Measurements from ENCODE around the gene ARHGEF37.

Gene ARHGEF37

DNA sequence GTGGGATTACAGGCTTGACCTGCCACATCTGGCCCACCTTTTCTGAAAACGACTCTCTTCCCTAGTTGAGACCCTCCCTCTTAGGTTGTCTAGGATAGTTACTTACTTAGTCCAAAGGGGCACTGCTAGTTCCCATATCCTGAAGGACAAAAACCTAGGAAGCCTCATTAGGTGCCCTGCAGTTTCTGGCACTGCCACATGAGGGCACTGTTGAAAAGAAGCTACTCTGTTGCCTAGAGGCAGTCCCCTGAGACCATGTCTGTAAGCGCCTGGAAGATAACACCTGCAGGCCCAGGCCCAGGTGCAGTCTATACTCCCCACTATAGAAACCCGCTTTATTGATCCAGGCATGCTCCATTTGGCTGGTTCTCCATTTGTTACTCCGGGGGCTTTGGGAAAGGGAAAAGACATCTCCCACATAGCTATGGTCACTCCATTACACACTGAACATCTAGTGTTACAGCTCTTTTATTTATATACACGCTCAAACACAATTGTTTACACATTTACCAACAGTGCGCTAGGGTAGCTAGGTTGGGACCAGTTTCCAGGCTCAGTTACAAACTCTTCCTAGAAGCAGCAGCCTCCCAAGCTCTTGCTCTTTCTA is 75.4 kb downstream of the ARHGEF37 start:
- DNase-seq (ENCODE audit: insufficient read length, low spot score) = peak; percentile 37
- no peak for FAIRE-seq
- TF ChIP-seq, protein P1, sequence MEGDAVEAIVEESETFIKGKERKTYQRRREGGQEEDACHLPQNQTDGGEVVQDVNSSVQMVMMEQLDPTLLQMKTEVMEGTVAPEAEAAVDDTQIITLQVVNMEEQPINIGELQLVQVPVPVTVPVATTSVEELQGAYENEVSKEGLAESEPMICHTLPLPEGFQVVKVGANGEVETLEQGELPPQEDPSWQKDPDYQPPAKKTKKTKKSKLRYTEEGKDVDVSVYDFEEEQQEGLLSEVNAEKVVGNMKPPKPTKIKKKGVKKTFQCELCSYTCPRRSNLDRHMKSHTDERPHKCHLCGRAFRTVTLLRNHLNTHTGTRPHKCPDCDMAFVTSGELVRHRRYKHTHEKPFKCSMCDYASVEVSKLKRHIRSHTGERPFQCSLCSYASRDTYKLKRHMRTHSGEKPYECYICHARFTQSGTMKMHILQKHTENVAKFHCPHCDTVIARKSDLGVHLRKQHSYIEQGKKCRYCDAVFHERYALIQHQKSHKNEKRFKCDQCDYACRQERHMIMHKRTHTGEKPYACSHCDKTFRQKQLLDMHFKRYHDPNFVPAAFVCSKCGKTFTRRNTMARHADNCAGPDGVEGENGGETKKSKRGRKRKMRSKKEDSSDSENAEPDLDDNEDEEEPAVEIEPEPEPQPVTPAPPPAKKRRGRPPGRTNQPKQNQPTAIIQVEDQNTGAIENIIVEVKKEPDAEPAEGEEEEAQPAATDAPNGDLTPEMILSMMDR (IDR thresholded peaks at IDR 0.05; ENCODE audit: insufficient read depth, missing control alignments) = peak; percentile 61

DNA sequence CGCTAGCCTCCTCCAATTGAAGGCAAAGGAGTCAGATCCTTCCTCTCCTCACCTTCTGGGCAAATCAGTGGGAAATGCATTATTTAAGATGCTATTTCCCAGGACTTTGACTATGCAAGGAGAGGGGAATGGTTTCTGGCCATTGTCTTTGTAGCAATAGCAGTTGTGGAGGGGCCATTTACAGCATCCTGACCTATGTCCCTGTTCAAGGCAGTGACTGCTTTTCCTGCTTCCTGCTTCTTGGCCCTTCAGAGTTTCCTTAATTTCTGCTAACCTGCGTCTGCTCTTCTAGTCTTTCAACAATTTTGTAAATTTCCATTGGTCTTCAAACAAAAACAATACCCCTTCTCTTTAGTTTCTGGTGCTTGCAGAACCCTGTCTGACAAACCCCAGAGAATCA is 76.0 kb downstream of the ARHGEF37 start:
- DNase-seq (ENCODE audit: insufficient read length, low spot score) (no peak), FAIRE-seq (no peak)
- TF ChIP-seq, protein P1 (IDR thresholded peaks at IDR 0.05; ENCODE audit: insufficient read depth, missing control alignments) = no peak

DNA sequence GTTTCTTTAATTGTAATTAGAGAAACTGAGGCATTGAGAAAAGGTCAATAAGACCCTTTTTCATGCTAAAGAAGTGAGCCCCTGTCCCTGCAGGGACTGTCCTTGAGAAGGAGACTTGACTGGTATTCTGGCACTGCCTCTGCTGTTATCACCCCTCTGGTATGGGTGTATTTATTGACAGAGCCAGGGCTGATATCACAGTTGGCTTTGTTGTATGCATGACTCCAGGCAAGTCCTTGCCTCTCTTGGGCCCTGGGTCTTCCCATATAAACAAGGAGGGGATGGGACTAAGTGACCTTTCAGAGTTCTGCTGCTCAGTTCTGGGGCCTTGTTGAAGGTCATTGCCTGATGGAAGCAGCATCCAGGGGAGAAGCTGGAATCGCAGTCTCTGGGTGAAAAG is 77.0 kb downstream of the ARHGEF37 start:
- TF ChIP-seq, protein P1 (IDR thresholded peaks at IDR 0.05; ENCODE audit: insufficient read depth, missing control alignments) = no peak
- FAIRE-seq (no peak), DNase-seq (ENCODE audit: insufficient read length, low spot score) (no peak)

DNA sequence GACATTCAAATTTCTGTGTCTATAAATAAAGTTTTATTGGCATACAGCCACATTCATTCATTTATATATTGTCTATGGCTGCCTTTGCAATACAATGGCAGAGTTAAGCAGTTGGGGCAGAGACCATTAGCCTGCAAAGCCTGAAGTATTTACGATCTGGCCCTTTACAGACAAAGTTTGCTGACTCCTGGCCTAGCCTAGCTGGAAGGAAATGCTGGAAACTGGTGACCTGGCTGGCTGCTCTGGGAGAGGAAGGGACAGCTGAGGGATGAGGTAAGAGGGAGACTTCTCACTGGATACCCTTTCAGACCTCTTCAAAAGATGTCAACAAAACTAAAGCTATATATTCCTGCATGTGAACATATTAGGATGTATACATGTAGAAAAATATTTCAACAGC is 82.8 kb downstream of the ARHGEF37 start:
- DNase-seq (ENCODE audit: insufficient read length, low spot score) (no peak), FAIRE-seq (no peak)
- TF ChIP-seq, protein P1 (IDR thresholded peaks at IDR 0.05; ENCODE audit: insufficient read depth, missing control alignments) = no peak

DNA sequence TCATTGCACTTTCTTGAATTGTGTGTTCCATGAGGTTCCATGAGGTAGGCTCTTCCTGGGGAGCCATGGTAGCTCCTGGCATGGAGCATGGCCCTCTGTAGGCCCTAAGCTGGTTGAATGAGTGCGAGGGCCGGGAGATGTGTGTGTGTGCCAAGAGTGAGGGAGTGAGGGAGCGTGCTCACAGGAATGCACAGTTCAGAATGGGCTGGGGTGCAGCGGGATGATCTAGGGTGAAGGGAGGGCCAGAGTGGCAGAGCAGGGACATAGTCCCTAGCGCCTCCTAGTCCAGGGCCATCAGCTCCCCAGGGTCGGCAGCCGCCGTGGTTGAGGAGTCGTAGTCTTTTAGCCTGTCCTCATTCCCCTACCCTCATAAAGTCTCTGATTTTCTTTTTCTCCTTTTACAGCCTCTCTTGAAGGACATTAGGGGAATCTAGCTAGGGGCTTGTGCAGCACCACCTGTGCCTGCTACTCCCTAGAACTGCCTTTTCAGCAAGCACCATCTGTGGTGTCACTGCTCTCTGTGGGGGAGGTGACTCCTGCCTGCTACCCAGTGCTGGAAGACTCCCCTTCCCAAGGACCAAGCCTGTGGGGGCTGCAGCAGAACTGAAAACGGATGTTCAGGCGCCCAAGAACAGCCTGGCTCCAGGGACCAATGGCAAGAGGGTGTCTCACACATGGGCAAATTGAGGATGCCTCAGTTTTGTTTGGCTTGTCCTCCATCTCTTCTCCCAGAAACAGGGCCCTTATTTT is 83.5 kb downstream of the ARHGEF37 start:
- FAIRE-seq (no peak), DNase-seq (ENCODE audit: insufficient read length, low spot score) (no peak)
- TF ChIP-seq, protein P1 (IDR thresholded peaks at IDR 0.05; ENCODE audit: insufficient read depth, missing control alignments) = no peak

DNA sequence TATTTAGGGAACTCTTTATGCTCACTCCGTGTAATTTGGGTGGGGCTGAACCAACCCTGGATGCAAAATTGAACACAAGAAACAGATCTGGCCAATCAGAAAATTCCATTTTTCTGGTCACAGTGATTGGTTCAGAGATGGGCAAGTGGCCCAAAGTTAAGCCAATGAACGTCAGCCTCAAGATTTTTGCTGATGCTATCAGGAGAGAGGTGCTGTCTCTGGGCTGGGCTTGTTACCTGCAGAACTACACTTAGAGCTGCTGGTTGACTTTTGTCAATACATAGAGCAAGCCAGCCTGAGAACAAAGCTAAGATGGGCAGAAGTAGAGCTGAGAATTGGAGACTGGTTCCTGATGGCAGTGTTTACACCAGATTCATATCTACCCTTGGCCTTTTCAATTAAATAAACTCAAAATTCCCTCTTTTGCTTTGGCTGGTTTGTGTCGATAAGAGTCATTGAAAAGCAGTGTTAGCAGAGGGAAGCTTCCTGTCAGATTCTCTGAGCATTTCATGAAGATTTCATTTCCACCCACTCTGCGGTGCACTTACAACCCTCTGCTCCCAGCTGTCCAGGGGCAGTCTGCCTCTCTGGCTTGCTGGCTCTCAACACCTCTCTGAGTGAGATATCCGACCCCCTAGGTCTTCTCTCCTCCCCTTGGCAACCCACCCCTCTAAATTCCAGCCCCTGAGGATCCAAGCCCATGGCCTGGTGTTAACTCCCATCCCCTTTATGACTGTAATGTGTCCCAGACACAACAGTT is 84.3 kb downstream of the ARHGEF37 start:
- TF ChIP-seq, protein P1 (IDR thresholded peaks at IDR 0.05; ENCODE audit: insufficient read depth, missing control alignments) = no peak
- DNase-seq (ENCODE audit: insufficient read length, low spot score) = no peak
- FAIRE-seq = no peak
